ENCODE measurements around the gene SPACA6. TPM values are rescaled to one million over a fixed set of nuclear protein-coding genes. Genes with fewer than 3 reads are reported as not detected.

Gene SPACA6
- total RNA-seq, 1 experiment from 2014 or later: 18.9 TPM

DNA sequence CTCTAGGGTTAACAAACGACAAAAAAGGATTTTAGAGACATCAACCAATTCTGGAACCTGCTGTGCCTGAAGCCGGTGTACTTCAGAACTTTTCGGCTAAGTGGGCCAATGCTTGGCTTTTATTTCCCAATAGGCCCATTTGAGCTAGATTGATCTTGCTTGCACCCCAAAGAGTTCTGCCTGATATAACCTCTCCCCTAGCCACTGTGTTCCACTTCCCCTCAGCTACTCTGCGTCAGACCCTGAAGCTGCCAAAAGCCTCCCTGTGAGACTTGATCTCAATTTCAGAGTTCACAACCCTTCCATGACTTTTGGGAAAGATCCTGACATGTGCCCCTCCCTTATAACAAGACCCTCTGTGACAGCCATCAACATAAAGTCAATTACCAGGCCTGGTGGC lies 40.9 kb upstream of the SPACA6 start:
- Mint-ChIP-seq H3K27ac (no peak overlapping the region), H3K4me1 (peaks cover 0 to 4% of the 10 kb centered on the region in 2 experiments; a peak in 1 of 4 replicates), H3K9me3 (peaks cover 53 to 86% of the 10 kb centered on the region in 2 experiments), H3K36me3 (ENCODE audit: insufficient read depth in 1 of 3, low read depth in 3 of 3) (peaks cover 0 to 2% (median 0%) of the 10 kb centered on the region in 3 experiments; a peak in 3 of 7 replicates), H3K27me3 (ENCODE audit: low read depth) (peaks cover 45% of the 10 kb centered on the region), H3K4me3 (no peak overlapping the region)
- Histone ChIP-seq H3K23me2 (ENCODE audit: insufficient read length, low read depth, low read length, poor library complexity, severe bottlenecking) (no peaks in the 10 kb centered on the region), H2BK5ac (ENCODE audit: insufficient read length, low read length) (no peak overlapping the region), H2AK5ac (ENCODE audit: insufficient read length, low read length) (no peak overlapping the region), H3K4me1 (ENCODE audit: insufficient read depth, low read length) (no peaks in the 10 kb centered on the region), H4K20me1 (ENCODE audit: control insufficient read depth, insufficient read depth, insufficient read length) (no peaks in the 10 kb centered on the region), H4K5ac (ENCODE audit: insufficient read length, low read depth, low read length) (no peak overlapping the region), H3K56ac (ENCODE audit: insufficient read length, low read depth, low read length) (no peak overlapping the region), H3K23ac (ENCODE audit: insufficient read length, low read depth, low read length) (no peak overlapping the region), H3K18ac (ENCODE audit: insufficient read length, low read depth, low read length) (no peak overlapping the region), H3K9me3 (ENCODE audit: control insufficient read depth, low read depth, low read length) (no peaks in the 10 kb centered on the region), H3K79me2 (ENCODE audit: insufficient read depth, low read length) (no peaks in the 10 kb centered on the region), H2BK12ac (ENCODE audit: insufficient read length, low read depth, low read length) (no peak overlapping the region), H3K14ac (ENCODE audit: insufficient read depth, low read length) (no peak overlapping the region), H4K91ac (ENCODE audit: insufficient read length, low read depth, low read length) (no peak overlapping the region), H4K8ac (replicated peaks; ENCODE audit: insufficient read length, low read depth, low read length) (no peak overlapping the region), H3K4me2 (ENCODE audit: insufficient read depth, insufficient read length, low read length) (no peak overlapping the region), H3K9ac (ENCODE audit: extremely low read depth, insufficient read length, low read length) (no peak overlapping the region), H3K4ac (ENCODE audit: low read depth, low read length) (no peak overlapping the region), H3K27me3 (ENCODE audit: insufficient read depth, low read length) (no peaks in the 10 kb centered on the region), H2AFZ (ENCODE audit: low read length) (no peak overlapping the region), H2BK15ac (ENCODE audit: low read depth, low read length) (no peak overlapping the region), H3T11ph (ENCODE audit: low read length) (no peak overlapping the region), H2BK20ac (ENCODE audit: low read depth, low read length, poor library complexity, severe bottlenecking) (no peak overlapping the region), H3K27ac (ENCODE audit: insufficient read length, low read depth, low read length) (no peak overlapping the region), H3K79me1 (ENCODE audit: insufficient read depth, low read depth, low read length, poor library complexity, severe bottlenecking) (no peaks in the 10 kb centered on the region), H2BK120ac (ENCODE audit: low read depth, low read length, poor library complexity, severe bottlenecking) (no peak overlapping the region)
- WGBS (ENCODE audit: extremely low coverage, insufficient read length, low lambda C conversion rate): no CpG with 5 or more reads among the region's 4 CpGs
- TF ChIP-seq, protein P1, sequence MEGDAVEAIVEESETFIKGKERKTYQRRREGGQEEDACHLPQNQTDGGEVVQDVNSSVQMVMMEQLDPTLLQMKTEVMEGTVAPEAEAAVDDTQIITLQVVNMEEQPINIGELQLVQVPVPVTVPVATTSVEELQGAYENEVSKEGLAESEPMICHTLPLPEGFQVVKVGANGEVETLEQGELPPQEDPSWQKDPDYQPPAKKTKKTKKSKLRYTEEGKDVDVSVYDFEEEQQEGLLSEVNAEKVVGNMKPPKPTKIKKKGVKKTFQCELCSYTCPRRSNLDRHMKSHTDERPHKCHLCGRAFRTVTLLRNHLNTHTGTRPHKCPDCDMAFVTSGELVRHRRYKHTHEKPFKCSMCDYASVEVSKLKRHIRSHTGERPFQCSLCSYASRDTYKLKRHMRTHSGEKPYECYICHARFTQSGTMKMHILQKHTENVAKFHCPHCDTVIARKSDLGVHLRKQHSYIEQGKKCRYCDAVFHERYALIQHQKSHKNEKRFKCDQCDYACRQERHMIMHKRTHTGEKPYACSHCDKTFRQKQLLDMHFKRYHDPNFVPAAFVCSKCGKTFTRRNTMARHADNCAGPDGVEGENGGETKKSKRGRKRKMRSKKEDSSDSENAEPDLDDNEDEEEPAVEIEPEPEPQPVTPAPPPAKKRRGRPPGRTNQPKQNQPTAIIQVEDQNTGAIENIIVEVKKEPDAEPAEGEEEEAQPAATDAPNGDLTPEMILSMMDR (conservative IDR thresholded peaks at IDR 0.05): no peak
- DNase-seq: no peak
